ENCODE results near the gene GTPBP6.

GTPBP6 gene

DNA sequence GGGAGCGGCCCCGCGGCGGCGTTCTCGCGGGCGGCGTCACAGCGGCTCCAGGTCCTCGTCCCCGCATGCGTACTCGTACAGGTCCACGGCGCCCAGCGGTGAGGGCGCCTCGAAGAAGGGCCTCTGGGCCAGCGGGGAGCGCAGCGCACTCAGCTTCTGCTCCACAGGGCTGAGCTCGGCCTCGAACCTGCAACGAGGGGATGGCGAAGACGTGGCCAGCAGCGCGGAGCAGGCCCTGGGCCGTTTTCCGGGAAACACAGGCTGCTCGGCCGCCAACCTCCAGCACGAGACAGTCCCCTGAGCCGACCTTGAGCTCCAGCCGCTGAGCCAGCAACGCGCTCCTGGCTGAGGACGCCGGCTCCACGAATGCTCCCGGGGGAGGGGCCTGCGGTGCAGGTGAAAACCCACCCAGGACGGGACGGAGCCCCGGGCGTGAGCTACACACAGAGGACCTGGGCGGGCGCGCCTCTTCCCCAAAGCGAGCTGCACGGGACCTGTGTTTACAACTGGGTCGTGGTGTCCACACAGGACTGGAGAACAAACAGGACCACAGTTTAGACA, 15.8 kb upstream of the GTPBP6 start:
- H3K4me3 ChIP-seq (ENCODE audit: low read length) = no peak overlapping the region
- no peak for DNase-seq (ENCODE audit: low read depth)
- TF ChIP-seq, protein P1, sequence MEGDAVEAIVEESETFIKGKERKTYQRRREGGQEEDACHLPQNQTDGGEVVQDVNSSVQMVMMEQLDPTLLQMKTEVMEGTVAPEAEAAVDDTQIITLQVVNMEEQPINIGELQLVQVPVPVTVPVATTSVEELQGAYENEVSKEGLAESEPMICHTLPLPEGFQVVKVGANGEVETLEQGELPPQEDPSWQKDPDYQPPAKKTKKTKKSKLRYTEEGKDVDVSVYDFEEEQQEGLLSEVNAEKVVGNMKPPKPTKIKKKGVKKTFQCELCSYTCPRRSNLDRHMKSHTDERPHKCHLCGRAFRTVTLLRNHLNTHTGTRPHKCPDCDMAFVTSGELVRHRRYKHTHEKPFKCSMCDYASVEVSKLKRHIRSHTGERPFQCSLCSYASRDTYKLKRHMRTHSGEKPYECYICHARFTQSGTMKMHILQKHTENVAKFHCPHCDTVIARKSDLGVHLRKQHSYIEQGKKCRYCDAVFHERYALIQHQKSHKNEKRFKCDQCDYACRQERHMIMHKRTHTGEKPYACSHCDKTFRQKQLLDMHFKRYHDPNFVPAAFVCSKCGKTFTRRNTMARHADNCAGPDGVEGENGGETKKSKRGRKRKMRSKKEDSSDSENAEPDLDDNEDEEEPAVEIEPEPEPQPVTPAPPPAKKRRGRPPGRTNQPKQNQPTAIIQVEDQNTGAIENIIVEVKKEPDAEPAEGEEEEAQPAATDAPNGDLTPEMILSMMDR (conservative IDR thresholded peaks at IDR 0.05; ENCODE audit: low read depth, low read length) = no peak

DNA sequence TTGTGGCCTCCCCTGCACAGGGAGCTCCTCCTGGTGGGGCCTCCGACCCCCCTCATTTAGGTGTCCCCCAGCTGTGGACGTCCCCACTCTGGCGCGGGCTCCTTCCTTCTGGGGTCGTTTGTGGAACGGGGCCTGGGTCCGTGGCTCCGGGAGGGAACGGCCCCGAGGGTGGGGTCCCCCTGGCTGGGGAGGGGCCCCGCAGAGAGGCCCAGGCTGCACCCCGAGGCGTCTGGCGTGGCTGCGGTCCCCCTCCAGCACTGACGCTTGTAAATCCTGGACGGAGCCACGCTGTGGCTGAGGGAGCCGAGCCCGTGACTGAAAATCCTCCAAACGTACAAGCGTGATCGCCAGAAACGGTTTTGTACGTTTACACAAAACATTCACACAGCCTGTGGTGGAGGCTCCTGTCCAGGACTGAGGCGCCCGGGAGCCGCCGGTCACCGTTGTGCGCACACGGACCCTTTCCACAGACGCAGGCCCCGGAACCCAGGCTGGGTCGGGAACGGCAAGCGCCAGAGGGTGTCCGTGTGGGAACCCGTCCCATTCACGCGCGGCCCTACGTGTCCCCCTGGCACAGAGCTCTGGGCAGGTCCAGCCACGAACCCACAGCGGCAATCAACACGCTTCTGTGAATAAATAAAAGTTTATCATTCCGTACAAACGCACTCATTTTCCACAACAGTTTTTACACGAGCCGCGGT, 15.2 kb upstream of the GTPBP6 start:
- no peak overlapping the region for H3K4me3 ChIP-seq (ENCODE audit: low read length)
- TF ChIP-seq, protein P1 (conservative IDR thresholded peaks at IDR 0.05; ENCODE audit: low read depth, low read length) = no peak
- no peak for DNase-seq (ENCODE audit: low read depth)

DNA sequence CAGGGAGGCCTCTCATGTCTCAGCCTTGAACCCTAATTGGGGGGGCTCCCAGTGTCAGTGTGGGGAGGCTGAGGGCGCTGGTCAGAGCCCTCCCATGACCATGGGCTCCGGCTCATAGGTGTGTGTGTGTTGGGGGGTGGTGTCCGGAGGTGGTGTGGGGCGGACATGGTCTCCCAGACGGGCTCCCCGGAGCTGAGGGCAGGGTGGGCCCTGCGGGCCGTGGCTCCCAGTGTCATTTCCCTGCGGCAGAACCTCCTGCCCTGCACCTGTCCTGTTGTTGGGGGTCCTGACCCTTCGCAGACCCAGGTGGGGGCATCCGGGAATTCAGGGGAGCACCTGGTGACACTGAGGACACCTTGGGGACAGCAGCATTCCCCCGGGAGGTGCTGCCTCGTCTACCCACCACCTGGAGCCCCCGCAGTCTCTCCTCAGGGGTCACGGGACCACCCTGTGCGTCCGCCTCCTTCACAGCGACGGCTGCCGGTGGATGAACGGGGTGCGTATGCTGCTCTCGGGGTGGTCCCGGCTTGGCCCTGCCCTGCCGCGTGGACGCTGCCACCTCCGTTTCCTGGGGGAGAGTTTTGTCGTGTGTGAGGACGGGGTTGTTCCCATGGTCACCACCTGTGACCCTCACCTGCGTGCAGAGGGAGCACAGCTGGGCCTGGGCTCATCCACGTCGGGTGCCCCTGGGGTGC, 14.5 kb upstream of the GTPBP6 start:
- no peak for DNase-seq (ENCODE audit: low read depth)
- TF ChIP-seq, protein P1 (conservative IDR thresholded peaks at IDR 0.05; ENCODE audit: low read depth, low read length) = no peak
- H3K4me3 ChIP-seq (ENCODE audit: low read length) = no peak overlapping the region

DNA sequence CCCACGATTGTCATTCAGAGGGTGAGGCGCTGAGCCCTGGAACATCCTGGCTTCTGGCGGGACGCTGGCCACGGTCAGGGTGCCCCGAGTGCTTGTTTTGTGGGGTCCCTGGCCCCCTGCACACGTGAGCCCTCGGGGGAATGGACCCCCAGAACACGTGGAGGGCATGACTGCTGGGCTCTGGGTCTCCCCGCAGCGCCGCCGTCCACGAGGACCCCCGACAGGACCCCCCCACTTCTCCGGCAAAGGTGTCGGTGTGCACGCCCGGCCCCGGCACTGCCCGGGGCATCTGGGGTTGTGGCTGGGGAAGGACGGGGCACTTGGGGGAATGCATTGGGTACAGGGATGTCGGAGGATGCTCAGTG, 13.9 kb upstream of the GTPBP6 start:
- H3K4me3 ChIP-seq (ENCODE audit: low read length) = no peak overlapping the region
- DNase-seq (ENCODE audit: low read depth) = no peak
- TF ChIP-seq, protein P1 (conservative IDR thresholded peaks at IDR 0.05; ENCODE audit: low read depth, low read length) = no peak

DNA sequence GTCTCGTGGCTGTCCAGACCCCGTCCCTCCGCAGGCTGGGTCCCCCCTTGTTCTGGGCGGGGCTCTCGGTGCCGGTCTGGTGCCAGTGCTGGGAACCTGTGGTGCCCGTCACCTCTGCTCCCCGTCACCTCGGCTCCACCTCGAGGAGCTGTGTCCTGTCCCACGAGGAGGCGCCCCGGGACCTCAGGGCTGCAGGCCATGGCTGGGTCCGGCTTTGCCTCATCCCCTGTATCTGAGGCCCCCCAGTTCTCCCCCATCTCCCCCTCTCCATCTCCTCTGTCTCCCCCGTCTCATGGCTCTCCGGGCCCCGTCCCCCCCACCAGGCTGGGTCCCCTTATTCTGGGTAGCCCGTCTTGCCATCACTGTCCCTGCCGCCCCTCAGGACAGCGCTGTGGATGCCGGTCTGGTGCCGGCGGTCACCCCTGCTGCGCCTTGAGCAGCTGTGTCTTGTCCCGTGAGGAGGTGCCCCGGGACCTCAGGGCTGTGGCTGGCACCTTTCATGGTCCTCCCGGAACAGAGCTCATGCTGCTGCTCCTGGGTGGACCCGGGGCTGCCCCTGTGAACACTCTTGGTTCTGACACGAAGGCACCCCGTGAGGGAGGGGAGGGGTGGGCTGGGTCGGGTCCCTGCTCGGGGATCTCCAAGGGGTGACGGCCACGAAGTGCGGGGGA, 13.4 kb upstream of the GTPBP6 start:
- no peak overlapping the region for H3K4me3 ChIP-seq (ENCODE audit: low read length)
- TF ChIP-seq, protein P1 (conservative IDR thresholded peaks at IDR 0.05; ENCODE audit: low read depth, low read length) = no peak
- no peak for DNase-seq (ENCODE audit: low read depth)

DNA sequence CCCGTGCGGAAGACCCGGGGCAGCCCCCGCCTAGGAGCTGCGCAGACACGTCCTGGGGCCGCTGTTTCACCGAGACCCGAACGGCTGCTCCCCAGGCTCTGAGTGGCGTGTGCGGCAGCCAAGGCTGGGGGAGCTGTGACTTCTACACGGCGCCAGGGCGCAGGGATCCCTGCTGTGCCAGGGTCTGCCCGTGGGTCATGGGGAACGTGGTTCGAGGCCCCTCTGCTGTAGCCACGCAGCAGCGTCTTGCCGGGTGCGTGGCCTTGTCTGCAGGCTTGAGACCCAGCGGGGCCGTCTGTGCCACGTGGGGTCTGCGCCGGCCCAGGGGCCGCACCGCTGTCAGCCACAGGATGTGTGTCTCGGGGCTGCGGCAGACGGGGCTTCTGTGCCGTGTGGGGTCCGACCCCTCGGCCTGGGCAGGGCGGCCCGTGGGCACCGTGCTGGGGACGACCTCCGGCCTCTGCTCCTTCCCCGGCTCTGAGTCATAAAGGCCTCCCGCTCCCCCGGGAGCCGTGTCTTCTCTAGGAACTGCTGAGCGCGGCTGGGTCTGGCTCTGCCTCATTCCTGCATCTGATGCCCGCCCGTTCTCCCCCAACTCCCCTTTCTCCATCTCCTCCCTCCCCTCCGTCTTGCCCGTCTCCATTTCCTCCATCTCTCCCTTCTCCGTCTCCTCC, 12.7 kb upstream of the GTPBP6 start:
- H3K4me3 ChIP-seq (ENCODE audit: low read length) = no peak overlapping the region
- no peak for DNase-seq (ENCODE audit: low read depth)
- TF ChIP-seq, protein P1 (conservative IDR thresholded peaks at IDR 0.05; ENCODE audit: low read depth, low read length) = no peak

All from retinal pigment epithelial cell (primary cell).